NCI-H1417 (cell line): ENCODE data around the gene LMCD1.

Experiments
- DNase-seq, 3 experiments: peaks; one replicate each; lab custom pipeline; 2025; lab: John Stamatoyannopoulos, UW

Gene LMCD1

GRCh38 chr3:8536096-8537056 is 34.8 kb downstream of the LMCD1 start:
- no peak for DNase-seq

GRCh38 chr3:8537440-8537839 is 35.8 kb downstream of the LMCD1 start:
- DNase-seq, result no peak

DNA sequence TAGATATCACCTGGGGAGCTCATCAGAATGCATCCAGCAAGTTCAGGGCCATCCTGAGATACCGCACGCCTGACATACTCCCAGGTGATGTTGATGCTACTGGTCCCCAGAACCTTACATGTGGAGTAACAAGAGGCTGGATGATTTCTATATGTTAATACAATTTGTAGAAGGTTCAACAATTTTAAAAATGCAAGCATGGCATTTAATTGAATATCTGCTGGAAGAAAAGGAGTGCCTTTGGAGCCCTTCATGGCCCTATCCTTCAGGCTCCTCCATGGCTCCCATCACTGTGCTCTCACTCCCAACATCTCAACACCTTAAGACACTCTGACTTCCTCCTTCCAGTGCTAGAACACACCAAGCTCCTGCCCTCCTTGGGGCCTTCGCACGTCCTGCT is 36.6 kb downstream of the LMCD1 start:
- DNase-seq, result no peak

GRCh38 chr3:8538913-8539312 is 37.3 kb downstream of the LMCD1 start:
- DNase-seq, result no peak

GRCh38 chr3:8539419-8539818 is 37.8 kb downstream of the LMCD1 start:
- DNase-seq, result no peak

DNA sequence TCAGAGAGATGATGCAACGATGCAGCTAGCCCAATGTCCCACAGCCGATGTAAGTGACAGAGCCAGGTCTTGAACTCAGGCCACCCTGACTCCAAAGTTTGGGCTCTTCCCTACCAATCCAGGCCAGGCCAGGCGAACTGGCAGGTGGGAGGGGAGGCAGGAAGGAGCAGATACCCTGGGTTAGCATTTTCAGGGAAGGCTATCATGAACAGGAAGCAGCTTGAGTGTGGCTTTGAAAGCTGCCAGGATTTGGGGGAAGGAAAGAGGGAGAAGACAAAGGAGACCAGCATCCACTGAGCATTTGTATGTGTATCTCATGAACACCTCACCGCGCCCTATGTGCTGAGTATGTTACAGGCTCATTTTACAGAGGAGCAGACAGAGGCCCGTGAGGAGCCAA is 38.8 kb downstream of the LMCD1 start:
- DNase-seq, result no peak

- no peak for DNase-seq
Observed at GRCh38 chr3:8541486-8541885, 39.9 kb downstream of the LMCD1 start.

GRCh38 chr3:8542190-8543135 is 40.8 kb downstream of the LMCD1 start:
- DNase-seq, result no peak

GRCh38 chr3:8546609-8547008 is 45.0 kb downstream of the LMCD1 start:
- DNase-seq, result no peak

DNA sequence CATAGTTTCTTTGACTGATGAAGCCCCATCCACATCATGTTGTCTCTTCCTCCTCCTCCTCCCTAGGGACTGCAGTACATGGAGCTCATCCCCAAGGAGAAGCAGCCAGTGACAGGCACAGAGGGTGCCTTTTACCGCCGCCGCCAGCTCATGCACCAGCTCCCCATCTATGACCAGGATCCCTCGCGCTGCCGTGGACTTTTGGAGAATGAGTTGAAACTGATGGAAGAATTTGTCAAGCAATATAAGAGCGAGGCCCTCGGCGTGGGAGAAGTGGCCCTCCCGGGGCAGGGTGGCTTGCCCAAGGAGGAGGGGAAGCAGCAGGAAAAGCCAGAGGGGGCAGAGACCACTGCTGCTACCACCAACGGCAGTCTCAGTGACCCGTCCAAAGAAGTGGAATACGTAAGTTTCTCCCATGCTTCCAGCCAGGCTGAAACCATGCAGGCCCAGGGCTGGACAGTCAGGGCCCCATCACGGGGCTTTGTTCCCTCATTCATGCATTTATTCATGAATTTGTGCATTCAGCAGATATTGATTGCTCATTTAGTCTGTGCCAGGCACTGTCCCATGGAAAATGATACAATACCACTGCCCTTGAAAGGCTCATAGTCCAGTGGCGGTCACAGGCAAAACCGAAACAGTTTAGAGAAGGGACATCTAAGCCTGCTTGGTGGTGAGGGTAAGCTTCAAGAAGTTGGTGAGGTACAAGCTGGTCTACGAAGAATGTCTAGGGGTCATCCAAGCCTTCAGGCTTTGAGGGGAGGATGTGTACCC is 47.1 kb downstream of the LMCD1 start:
- DNase-seq, result no peak

- DNase-seq, result no peak
Observed at GRCh38 chr3:8549354-8549753, 47.7 kb downstream of the LMCD1 start.

- DNase-seq, result no peak
Observed at GRCh38 chr3:8550611-8551010, 49.0 kb downstream of the LMCD1 start.

DNA sequence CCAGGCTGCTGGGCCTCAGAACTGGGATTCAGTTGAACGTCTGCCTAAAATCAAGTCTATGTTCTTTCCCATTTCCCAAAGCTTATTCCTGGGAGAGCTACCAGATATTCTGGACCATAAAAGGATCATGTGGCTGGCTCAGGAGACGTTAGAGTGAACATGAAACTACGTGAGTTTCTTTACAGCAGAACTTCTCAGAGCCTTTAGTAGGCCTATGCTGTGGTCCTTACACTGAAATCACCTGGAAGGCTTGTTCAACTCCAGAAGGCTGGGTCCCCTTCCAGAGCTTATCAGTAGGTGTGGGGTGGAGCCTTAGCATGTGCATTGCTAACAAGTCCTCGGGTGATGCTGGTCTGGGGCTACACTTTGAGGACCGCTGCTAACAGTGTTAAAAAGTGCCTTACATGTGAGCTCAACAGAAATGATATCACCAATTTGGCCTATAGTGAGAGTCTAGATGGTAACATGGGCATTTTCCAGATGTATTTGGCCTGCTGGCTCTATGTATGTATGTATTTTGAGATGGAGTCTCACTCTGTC is 50.7 kb downstream of the LMCD1 start:
- no peak for DNase-seq

- no peak for DNase-seq
Observed at GRCh38 chr3:8553405-8553804, 51.8 kb downstream of the LMCD1 start.

GRCh38 chr3:8554696-8555095 is 53.1 kb downstream of the LMCD1 start:
- DNase-seq, result no peak

GRCh38 chr3:8555113-8555661 is 53.6 kb downstream of the LMCD1 start:
- DNase-seq, result peak in 2 of 3 experiments; percentile 1 to 23

DNA sequence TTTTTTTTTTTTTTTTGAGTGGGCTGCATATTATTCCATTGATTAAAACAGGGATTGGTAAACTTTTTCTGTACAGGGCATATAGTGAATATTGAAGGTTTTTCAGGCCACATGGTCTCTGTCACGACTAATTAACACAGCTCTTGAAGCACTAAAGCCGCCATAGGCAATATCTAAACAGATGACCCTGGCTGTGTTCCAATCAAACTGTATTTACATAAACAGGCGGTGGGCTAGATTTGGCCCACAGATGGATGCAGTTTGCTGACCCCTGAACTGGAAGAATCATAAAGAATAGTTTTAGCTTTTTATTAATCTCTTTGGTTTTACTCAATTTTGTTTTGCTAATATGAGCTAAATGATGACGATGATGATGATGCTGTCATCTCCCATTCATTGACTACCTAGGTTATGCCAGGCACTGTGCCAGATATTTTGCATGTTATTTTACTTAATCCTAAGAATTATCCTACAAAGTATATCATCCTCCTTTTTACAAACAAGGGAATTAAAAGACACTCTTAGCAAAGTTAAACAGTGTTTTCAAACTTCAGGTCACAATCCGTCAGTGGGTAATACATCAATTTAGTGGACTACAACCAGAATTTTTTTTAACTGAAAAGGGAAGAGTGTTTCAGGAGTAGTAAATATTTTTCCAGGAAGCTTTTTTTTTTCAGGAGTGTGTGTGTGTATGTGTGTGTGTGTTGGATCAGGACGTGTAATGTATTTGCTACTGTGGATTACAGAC is 54.3 kb downstream of the LMCD1 start:
- no peak for DNase-seq

DNA sequence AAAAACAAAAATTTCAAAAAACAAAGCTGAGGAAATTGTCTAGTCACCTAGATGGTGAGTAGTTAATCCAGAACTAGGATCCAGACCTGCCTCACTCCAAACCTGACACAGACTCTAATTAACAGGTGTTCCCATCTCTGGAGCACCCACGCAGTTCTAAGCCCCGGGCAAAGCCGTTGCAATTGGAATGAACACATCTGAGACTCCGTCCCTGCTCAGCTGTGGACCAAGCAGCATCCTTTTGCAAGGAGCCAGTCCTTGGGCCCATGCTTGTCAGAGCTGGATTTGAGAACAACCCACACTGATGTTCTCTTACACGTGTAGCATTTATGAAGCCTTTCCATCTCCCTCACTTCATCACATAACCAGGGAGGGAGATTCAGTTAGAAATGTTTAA is 54.8 kb downstream of the LMCD1 start:
- DNase-seq, result no peak

- no peak for DNase-seq
Observed at GRCh38 chr3:8557298-8557697, 55.7 kb downstream of the LMCD1 start.

DNA sequence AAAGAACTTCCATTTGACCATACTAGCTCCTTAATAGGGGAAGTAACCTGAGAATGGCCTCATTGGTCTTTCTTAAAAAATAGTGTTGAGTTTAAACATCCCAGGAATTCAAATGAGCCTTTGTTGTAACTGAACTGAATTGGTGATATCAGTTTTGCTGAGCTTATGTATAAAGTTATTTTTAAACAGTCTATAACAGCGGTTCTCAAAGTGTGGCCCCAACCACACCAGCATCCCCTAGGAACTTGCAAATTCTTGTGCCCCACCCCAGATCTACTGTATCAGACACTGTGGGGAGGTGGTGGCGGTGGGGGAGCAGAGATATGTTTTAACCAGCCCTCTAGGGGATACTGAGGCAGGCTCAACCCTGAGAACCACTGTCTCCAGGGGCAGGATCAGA is 57.0 kb downstream of the LMCD1 start:
- no peak for DNase-seq

GRCh38 chr3:8559351-8559750 is 57.7 kb downstream of the LMCD1 start:
- no peak for DNase-seq
